ENCODE measurements around the gene HOXA13. TPM values are rescaled to one million over a fixed set of nuclear protein-coding genes. Genes with fewer than 3 reads are reported as not detected.

The HOXA13 gene
- total RNA-seq, 1 donor from 2014 or later, result under 0.01 TPM

- no peak for DNase-seq (ENCODE audit: low read depth)
These were observed 51.7 kb downstream of the HOXA13 start for GRCh38 chr7:27148031-27148755.

GRCh38 chr7:27147199-27148030 lies 52.5 kb downstream of the HOXA13 start, which contains the start of gene HOXA6:
TSS of gene HOXA6 (minus strand) at chr7:27147774. CDS start at chr7:27147749, 25 bp downstream.
- DNase-seq (ENCODE audit: low read depth), result no peak

GRCh38 chr7:27146491-27147198 lies 53.2 kb downstream of the HOXA13 start:
- DNase-seq (ENCODE audit: low read depth), result no peak

GRCh38 chr7:27145914-27146412 lies 53.9 kb downstream of the HOXA13 start:
- DNase-seq (ENCODE audit: low read depth), result no peak

GRCh38 chr7:27145165-27145913 lies 54.6 kb downstream of the HOXA13 start:
- DNase-seq (ENCODE audit: low read depth), result no peak

GRCh38 chr7:27144781-27145164 lies 55.1 kb downstream of the HOXA13 start:
- no peak for DNase-seq (ENCODE audit: low read depth)

Other genes starting within 250 kb of the HOXA13 start
- 1.0 and 1.8 TPM in 2 replicates for gene HOXA1, start 104.1 kb downstream of the HOXA13 start, total RNA-seq
- 0.35 and 1.9 TPM in 2 replicates for gene HOXA2, start 97.4 kb downstream of the HOXA13 start, total RNA-seq
- gene HOXA4, start 69.3 kb downstream of the HOXA13 start, total RNA-seq, result 0.17 and 0.75 TPM in 2 replicates
- gene HOXA5, start 56.4 kb downstream of the HOXA13 start, total RNA-seq, result 13.4 and 34.2 TPM in 2 replicates
- 2.8 and 22.0 TPM in 2 replicates for gene HOXA6, start 52.3 kb downstream of the HOXA13 start, total RNA-seq
- 4.2 and 7.2 TPM in 2 replicates for gene HOXA3, start 47.5 kb downstream of the HOXA13 start, total RNA-seq
- gene HOXA7, start 43.4 kb downstream of the HOXA13 start, total RNA-seq, result 1.2 and 12.0 TPM in 2 replicates
- 22.6 and 70.8 TPM in 2 replicates for gene HOXA9, start 34.6 kb downstream of the HOXA13 start, total RNA-seq
- gene HOXA10, start 25.8 kb downstream of the HOXA13 start, total RNA-seq, result 11.5 and 27.3 TPM in 2 replicates
- 1.7 and 5.4 TPM in 2 replicates for gene HOXA11, start 14.9 kb downstream of the HOXA13 start, total RNA-seq
- not detected in 2 replicates for gene EVX1, start 42.7 kb upstream of the HOXA13 start, total RNA-seq

All from renal cortical epithelial cell (primary cell).